Liver (tissue), 9 donors: Measurements from ENCODE around the gene HSPG2. TPM values are rescaled to one million over a fixed set of nuclear protein-coding genes. Genes with fewer than 3 reads are reported as not detected.

ENCODE experiments used
- DNase-seq: peaks from one replicate; pipeline ENCODE4 v3.0.0-alpha.2; 2017; ENCODE audit warnings: low spot score
- H3K27ac ChIP-seq, 2 donors: one replicate each; pipeline ENCODE4 v1.7.0; 2013; ENCODE audit warnings: inconsistent platforms in 2 of 2, low read length in 2 of 2, control low read depth in 1 of 2, low read depth in 1 of 2, mild to moderate bottlenecking in 1 of 2
- H3K27me3 ChIP-seq, 4 donors: one replicate each; pipeline versions ENCODE4 v1.6.1 to v1.7.0; 2013; ENCODE audit warnings: low read length in 3 of 4, inconsistent platforms in 1 of 4, mild to moderate bottlenecking in 1 of 4, moderate library complexity in 1 of 4; ENCODE audit not compliant: control insufficient read depth in 4 of 4, insufficient read depth in 4 of 4
- H3K36me3 ChIP-seq, 4 donors: one replicate each; pipeline versions ENCODE4 v1.6.1 to v1.7.0; 2013; ENCODE audit warnings: low read length in 3 of 4, mild to moderate bottlenecking in 3 of 4, low read depth in 1 of 4, moderate library complexity in 1 of 4; ENCODE audit not compliant: control insufficient read depth in 4 of 4, insufficient read depth in 3 of 4
- H3K4me1 ChIP-seq, 4 donors: one replicate each; pipeline versions ENCODE4 v1.6.1 to v1.7.0; 2013; ENCODE audit warnings: low read length in 3 of 4, mild to moderate bottlenecking in 3 of 4, moderate library complexity in 1 of 4; ENCODE audit not compliant: control insufficient read depth in 4 of 4, insufficient read depth in 4 of 4
- H3K4me3 ChIP-seq, 3 donors: one replicate each; pipeline versions ENCODE4 v1.6.1 to v1.7.0; 2013; ENCODE audit warnings: low read length in 3 of 3, control low read depth in 1 of 3, low read depth in 1 of 3, mild to moderate bottlenecking in 1 of 3
- H3K9ac ChIP-seq, 2 donors: one replicate each; pipeline ENCODE4 v1.7.0; 2013; ENCODE audit warnings: low read length in 2 of 2, mild to moderate bottlenecking in 2 of 2, moderate library complexity in 2 of 2, control low read depth in 1 of 2, low read depth in 1 of 2
- H3K9me3 ChIP-seq, 4 donors: one replicate each; pipeline versions ENCODE4 v1.6.1 to v1.7.0; 2013; ENCODE audit warnings: low read length in 3 of 4; ENCODE audit not compliant: control insufficient read depth in 4 of 4
- ATF3 ChIP-seq: IDR thresholded peaks from 2 replicates; pipeline ENCODE4 v1.6.1; 2016; ENCODE audit warnings: antibody characterized with exemption
- CTCF ChIP-seq: fragments of 150-350 bp; IDR thresholded peaks from 2 replicates; pipeline ENCODE4 v1.5.1; 2017; ENCODE audit warnings: improper control_type of control experiment, low read depth, low read length; ENCODE audit not compliant: missing input control
- FOXA1 ChIP-seq: IDR thresholded peaks from 2 replicates; pipeline ENCODE4 v1.6.1; 2016; ENCODE audit warnings: antibody characterized with exemption
- FOXA2 ChIP-seq: IDR thresholded peaks from 2 replicates; pipeline ENCODE4 v1.6.1; 2016; ENCODE audit warnings: antibody characterized with exemption
- GABPA ChIP-seq, 2 donors: IDR thresholded peaks in 1 of 2; conservative IDR thresholded peaks in 1 of 2; 2 replicates each; pipeline ENCODE4 v1.6.1; 2016; ENCODE audit warnings: antibody characterized with exemption in 2 of 2, mild to moderate bottlenecking in 1 of 2, moderate library complexity in 1 of 2
- HNF4A ChIP-seq, 2 donors: conservative IDR thresholded peaks; 2 replicates each; pipeline ENCODE4 v1.6.1; 2016; ENCODE audit warnings: antibody characterized with exemption in 2 of 2, mild to moderate bottlenecking in 2 of 2
- HNF4G ChIP-seq: IDR thresholded peaks from 2 replicates; pipeline ENCODE4 v1.6.1; 2016; ENCODE audit warnings: antibody characterized with exemption
- JUND ChIP-seq, 2 donors: IDR thresholded peaks; 2 replicates each; pipeline ENCODE4 v1.6.1; 2016; ENCODE audit warnings: antibody characterized with exemption in 2 of 2
- MAX ChIP-seq: IDR thresholded peaks from 2 replicates; pipeline ENCODE4 v1.6.1; 2016; ENCODE audit warnings: antibody characterized with exemption
- NR2F2 ChIP-seq: IDR thresholded peaks from 2 replicates; pipeline ENCODE4 v1.6.1; 2016; ENCODE audit warnings: antibody characterized with exemption
- RAD21 ChIP-seq, 2 donors: IDR thresholded peaks; 2 replicates each; pipeline ENCODE4 v1.6.1; 2016; ENCODE audit warnings: antibody characterized with exemption in 2 of 2, mild to moderate bottlenecking in 2 of 2
- RXRA ChIP-seq, 2 donors: IDR thresholded peaks; 2 replicates each; pipeline ENCODE4 v1.6.1; 2017 to 2018; ENCODE audit warnings: antibody characterized with exemption in 2 of 2, mild to moderate bottlenecking in 1 of 2
- SP1 ChIP-seq: IDR thresholded peaks from 2 replicates; pipeline ENCODE4 v1.6.1; 2018; ENCODE audit warnings: antibody characterized with exemption, mild to moderate bottlenecking
- TAF1 ChIP-seq: conservative IDR thresholded peaks from 2 replicates; pipeline ENCODE4 v1.6.1; 2016; ENCODE audit warnings: antibody characterized with exemption, mild to moderate bottlenecking
- ZBTB33 ChIP-seq: IDR thresholded peaks from 2 replicates; pipeline ENCODE4 v1.6.1; 2016; ENCODE audit warnings: antibody characterized with exemption
- WGBS: extraction: QIAGEN DNeasy Blood & Tissue Kit; methylation state at CpG from one replicate; pipeline ENCODE4 v1.1.7; 2013; 5-methylcytosine and 5-hydroxymethylcytosine counted together
- polyA plus RNA-seq, 2 donors: library from polyadenylated mRNA; stranded (reverse) in 1 of 2; unstranded in 1 of 2; fragments of 200-250 nt in 1 of 2; fragments of >200 nt in 1 of 2; fragmentation: Nextera tagmentation in 1 of 2; extraction: Ambion mirVana in 1 of 2; gene quantifications; one replicate each; pipeline versions ENCODE4 v1.2.1 to v1.2.3, GENCODE V29; 2013 to 2015
- total RNA-seq, 2 donors: library from RNA; depleted of rRNA; stranded (reverse); fragments of >200 nt; gene quantifications; one replicate each; pipeline ENCODE4 v1.2.3, GENCODE V29; 2014
- donor health status: healthy.
- donor health status: healthy.
- donor health status: healthy.
- donor health status: healthy.
- donor health status: healthy.

The HSPG2 gene
- total and polyA plus RNA-seq, 4 donors, result 5.6 to 43.9 (median 23.9) TPM

GRCh38 chr1:21937372-21938121, 437 bp upstream of the HSPG2 start:
- H3K27ac ChIP-seq, result peak overlapping the region; percentile 52 to 59

GRCh38 chr1:21936366-21937031, 611 bp downstream of the HSPG2 start:
- Histone ChIP-seq H3K4me3 (peak overlapping the region; percentile 20 to 68 (median 60)), H3K9ac (peak overlapping the region in 1 of 2 donors; percentile 53), H3K9me3 (no peaks in the 10 kb centered on the region), H3K27me3 (no peaks in the 10 kb centered on the region), H3K36me3 (no peaks in the 10 kb centered on the region), H3K27ac (peak overlapping the region in 1 of 2 donors; percentile 48), H3K4me1 (peaks cover 0 to 16% (median 6%) of the 10 kb centered on the region in 4 donors)
- DNase-seq, result no peak
- 28% methylated on average over 34 of the region's 34 CpGs for WGBS
- no peak for TF ChIP-seq CTCF
- TF ChIP-seq JUND (IDR thresholded peaks at IDR 0.05), result no peak
- no peak for TF ChIP-seq SP1
- no peak for TF ChIP-seq HNF4G
- no peak for TF ChIP-seq GABPA (IDR thresholded peaks at IDR 0.05 in 1 of 2, conservative IDR thresholded peaks at IDR 0.05 in 1 of 2)

More at GRCh38 chr1:21937372-21938121, 437 bp upstream of the HSPG2 start:
- Histone ChIP-seq H3K4me3 (peak overlapping the region in 2 of 3 donors; percentile 68 to 70), H3K9ac (peak overlapping the region in 1 of 2 donors; percentile 58), H3K36me3 (no peaks in the 10 kb centered on the region), H3K4me1 (peaks cover 0 to 12% (median 5%) of the 10 kb centered on the region in 4 donors), H3K9me3 (no peaks in the 10 kb centered on the region), H3K27me3 (no peaks in the 10 kb centered on the region)
- TF ChIP-seq NR2F2, result no peak
- no peak for TF ChIP-seq HNF4G
- peak; percentile 23 to 27 for TF ChIP-seq HNF4A (conservative IDR thresholded peaks at IDR 0.05)
- peak; percentile 81 for DNase-seq
- WGBS, result 10% methylated on average over 69 of the region's 69 CpGs

- 69% methylated on average over 8 of the region's 8 CpGs for WGBS
- Histone ChIP-seq H3K9ac (no peak overlapping the region), H3K27ac (peak overlapping the region; percentile 20 to 48), H3K36me3 (no peaks in the 10 kb centered on the region), H3K9me3 (no peaks in the 10 kb centered on the region), H3K4me3 (peak overlapping the region; percentile 20 to 68 (median 60)), H3K27me3 (no peaks in the 10 kb centered on the region), H3K4me1 (peaks cover 0 to 19% (median 6%) of the 10 kb centered on the region in 4 donors)
- DNase-seq, result no peak
- TF ChIP-seq HNF4G, result no peak
- TF ChIP-seq FOXA2, result no peak
- TF ChIP-seq RAD21 (IDR thresholded peaks at IDR 0.05), result no peak
- no peak for TF ChIP-seq ATF3
- TF ChIP-seq ZBTB33, result no peak
- no peak for TF ChIP-seq TAF1
- TF ChIP-seq MAX, result no peak
- TF ChIP-seq NR2F2, result no peak
- TF ChIP-seq CTCF, result no peak
- no peak for TF ChIP-seq JUND (IDR thresholded peaks at IDR 0.05)
- no peak for TF ChIP-seq HNF4A (conservative IDR thresholded peaks at IDR 0.05)
- no peak for TF ChIP-seq RXRA (IDR thresholded peaks at IDR 0.05)
- no peak for TF ChIP-seq SP1
- no peak for TF ChIP-seq FOXA1
Measured at GRCh38 chr1:21935891-21936365, 1.2 kb downstream of the HSPG2 start.
